GM12878 (cell line): Measurements from ENCODE around the gene VAV2. TPM values are rescaled to one million over a fixed set of nuclear protein-coding genes. Genes with fewer than 3 reads are reported as not detected.

Experiments
- BCL11A ChIP-seq: IDR thresholded peaks from 2 replicates; pipeline ENCODE4 v1.6.1; 2011; ENCODE audit warnings: low read depth, low read length
- BCLAF1 ChIP-seq: fragments of 450-650 bp; IDR thresholded peaks from 2 replicates; pipeline ENCODE4 v1.6.1; 2017; ENCODE audit warnings: antibody characterized with exemption, mild to moderate bottlenecking, moderate library complexity
- CEBPB ChIP-seq, 2 experiments: fragments of 150-350 bp in 1 of 2; IDR thresholded peaks; 2 replicates each; pipeline ENCODE4 v1.6.1; 2012 to 2014; ENCODE audit warnings: low read depth in 2 of 2, low read length in 2 of 2, borderline replicate concordance in 1 of 2, inconsistent platforms in 1 of 2
- CHD2 ChIP-seq: IDR thresholded peaks from 2 replicates; pipeline ENCODE4 v1.6.1; 2011; ENCODE audit warnings: low read depth, low read length, improper control_type of control experiment, borderline replicate concordance
- ETV6 ChIP-seq, 2 experiments: fragments of 450-650 bp in 1 of 2; IDR thresholded peaks in 1 of 2; conservative IDR thresholded peaks in 1 of 2; 2 replicates each; pipeline ENCODE4 v1.6.1; 2014; ENCODE audit warnings: antibody characterized with exemption in 1 of 2, borderline replicate concordance in 1 of 2, low read depth in 1 of 2, mild to moderate bottlenecking in 1 of 2, moderate library complexity in 1 of 2
- FOS ChIP-seq: IDR thresholded peaks from 3 replicates; pipeline ENCODE4 v1.6.1; 2011; ENCODE audit warnings: borderline replicate concordance; ENCODE audit not compliant: insufficient read length; ENCODE audit errors: extremely low read depth
- IRF5 ChIP-seq: fragments of 450-650 bp; IDR thresholded peaks from 2 replicates; pipeline ENCODE4 v1.6.1; 2017; ENCODE audit warnings: borderline replicate concordance
- JUND ChIP-seq: IDR thresholded peaks from 2 replicates; pipeline ENCODE4 v1.6.1; 2012; ENCODE audit warnings: low read depth, mild to moderate bottlenecking, low read length, improper control_type of control experiment, moderate library complexity
- KDM1A ChIP-seq: fragments of 200-600 bp; sonication (generic); IDR thresholded peaks from 2 replicates; pipeline ENCODE4 v1.6.1; 2016; ENCODE audit warnings: borderline replicate concordance
- MLLT1 ChIP-seq: fragments of 450-650 bp; IDR thresholded peaks from 2 replicates; pipeline ENCODE4 v1.6.1; 2016; ENCODE audit warnings: mild to moderate bottlenecking
- NFYA ChIP-seq: IDR thresholded peaks from 2 replicates; pipeline ENCODE4 v1.6.1; 2011; ENCODE audit warnings: low read depth, mild to moderate bottlenecking, low read length, improper control_type of control experiment, borderline replicate concordance
- NR2C2 ChIP-seq: IDR thresholded peaks from 2 replicates; pipeline ENCODE4 v1.6.1; 2011; ENCODE audit warnings: borderline replicate concordance, low read depth; ENCODE audit not compliant: control insufficient read depth, insufficient read length
- RCOR1 ChIP-seq: conservative IDR thresholded peaks from 2 replicates; pipeline ENCODE4 v1.6.1; 2012; ENCODE audit warnings: low read depth, low read length, improper control_type of control experiment
- RELA ChIP-seq: fragments of 450-650 bp; IDR thresholded peaks from 2 replicates; pipeline ENCODE4 v1.8.0; 2014; ENCODE audit warnings: borderline replicate concordance; ENCODE audit not compliant: partially characterized antibody
- SKIL ChIP-seq: fragments of 450-650 bp; IDR thresholded peaks from 2 replicates; pipeline ENCODE4 v1.6.1; 2017; ENCODE audit warnings: mild to moderate bottlenecking, low read depth, inconsistent platforms; ENCODE audit not compliant: poor library complexity, severe bottlenecking
- SMAD1 ChIP-seq: fragments of 450-650 bp; IDR thresholded peaks from 2 replicates; pipeline ENCODE4 v1.6.1; 2018; ENCODE audit warnings: mild to moderate bottlenecking, low read depth; ENCODE audit not compliant: partially characterized antibody
- STAT3 ChIP-seq: IDR thresholded peaks from 2 replicates; pipeline ENCODE4 v1.6.1; 2011; ENCODE audit warnings: low read depth, low read length, improper control_type of control experiment
- TCF3 ChIP-seq: IDR thresholded peaks from 2 replicates; pipeline ENCODE4 v1.6.1; 2012; ENCODE audit warnings: low read depth, mild to moderate bottlenecking, low read length, borderline replicate concordance; ENCODE audit not compliant: insufficient read depth
- ZBED1 ChIP-seq: IDR thresholded peaks from 2 replicates; pipeline ENCODE4 v1.6.1; 2016; ENCODE audit warnings: borderline replicate concordance
- ZNF217 ChIP-seq: fragments of 450-650 bp; IDR thresholded peaks from 2 replicates; pipeline ENCODE4 v1.6.1; 2017; ENCODE audit warnings: antibody characterized with exemption, mild to moderate bottlenecking
- ZNF274 ChIP-seq: IDR thresholded peaks from one replicate; pipeline ENCODE4 v1.8.0; 2011; ENCODE audit not compliant: insufficient read length, insufficient read depth
- polyA plus RNA-seq, 11 experiments: library from polyadenylated mRNA; depleted of rRNA in 4 of 11; unstranded in 6 of 11; stranded (reverse) in 5 of 11; fragments of >200 nt; fragmentation: Nextera tagmentation in 4 of 11; fragmentation: Illumina TruSeq in 1 of 11; extraction: Ambion mirVana in 4 of 11; extraction: Trizol in 1 of 11; gene quantifications; 1 replicate in 1 of 11; 2 replicates in 10 of 11; pipeline versions ENCODE4 v1.2.1 to v1.2.3, GENCODE V29; 2011 to 2016; ENCODE audit warnings: inconsistent platforms in 2 of 11, missing spikeins in 2 of 11, low read depth in 1 of 11
- total RNA-seq, 4 experiments: library from RNA; depleted of rRNA in 3 of 4; stranded (reverse); fragments of >200 nt in 3 of 4; fragmentation: Illumina TruSeq in 1 of 4; extraction: Trizol in 1 of 4; gene quantifications; 2 replicates each; pipeline versions ENCODE4 v1.2.1 to v1.2.3, GENCODE V29; 2013 to 2021

The VAV2 gene
- total and polyA plus RNA-seq, 10 of the 15 experiments (the other 5 are each of a cell fraction or from before 2014, with no cell fraction given): 0.13 to 43.9 (median 16.9) TPM

GRCh38 chr9:134024828-134025605 lies 32.9 kb upstream of the VAV2 start, which contains the start of gene BRD3OS (continued):
- TF ChIP-seq SKIL: no peak
- TF ChIP-seq MLLT1: peak; percentile 100
- TF ChIP-seq NR2C2: peak; percentile 77
- no peak for TF ChIP-seq CEBPB (IDR thresholded peaks at IDR 0.05; ENCODE audit: borderline replicate concordance in 1 of 2, low read depth in 2 of 2, low read length in 2 of 2)
- no peak for TF ChIP-seq TCF3
- no peak for TF ChIP-seq JUND
- no peak for TF ChIP-seq SMAD1
- no peak for TF ChIP-seq KDM1A
- TF ChIP-seq ZBED1: no peak
- TF ChIP-seq FOS: no peak
- no peak for TF ChIP-seq IRF5
- TF ChIP-seq CHD2: 0 out of 2 replicates have a peak, but pooled peaks have one; percentile 61
- TF ChIP-seq ZNF217: no peak
- no peak for TF ChIP-seq ETV6 (conservative IDR thresholded peaks at IDR 0.05 in 1 of 2, IDR thresholded peaks at IDR 0.05 in 1 of 2; ENCODE audit: borderline replicate concordance in 1 of 2, low read depth in 1 of 2)
- TF ChIP-seq STAT3: no peak
- no peak for TF ChIP-seq BCL11A
- TF ChIP-seq BCLAF1: no peak
- TF ChIP-seq NFYA: no peak
- TF ChIP-seq ZNF274: no peak
- no peak for TF ChIP-seq RCOR1
- peak; percentile 73 for TF ChIP-seq RELA
